Neural cell (in vitro differentiated cells): ENCODE data around the gene CHRNA7.

ENCODE experiments used
- EP300 ChIP-seq: fragments of 450-650 bp; conservative IDR thresholded peaks from 2 replicates; pipeline ENCODE4 v1.6.1; 2014; ENCODE audit warnings: antibody characterized with exemption, mild to moderate bottlenecking, moderate library complexity; ENCODE audit not compliant: poor library complexity, severe bottlenecking
- EZH2 ChIP-seq: fragments of 200-600, 300-800 bp; shearing (Covaris generic), sonication (generic); IDR thresholded peaks from 2 replicates; pipeline ENCODE4 v1.6.1; 2014; ENCODE audit warnings: antibody characterized with exemption, low read length, borderline replicate concordance, mild to moderate bottlenecking; ENCODE audit not compliant: insufficient read depth, poor library complexity, severe bottlenecking
- POLR2AphosphoS5 ChIP-seq: IDR thresholded peaks from 2 replicates; pipeline ENCODE4 v1.6.1; 2012
- RAD21 ChIP-seq: fragments of 450-650 bp; conservative IDR thresholded peaks from 2 replicates; pipeline ENCODE4 v1.6.1; 2014; ENCODE audit warnings: antibody characterized with exemption, mild to moderate bottlenecking, moderate library complexity
- SMC3 ChIP-seq: fragments of 450-650 bp; conservative IDR thresholded peaks from 2 replicates; pipeline ENCODE4 v1.6.1; 2014; ENCODE audit warnings: antibody characterized with exemption, mild to moderate bottlenecking, moderate library complexity; ENCODE audit not compliant: poor library complexity
- TAF1 ChIP-seq: IDR thresholded peaks from 2 replicates; pipeline ENCODE4 v1.6.1; 2012; ENCODE audit warnings: low read depth
- TF ChIP-seq, protein P1 (sequence below): fragments of 450-650 bp; IDR thresholded peaks from 2 replicates; pipeline ENCODE4 v1.5.1; 2014; ENCODE audit warnings: antibody characterized with exemption, mild to moderate bottlenecking, moderate library complexity; ENCODE audit not compliant: poor library complexity, severe bottlenecking
- TF ChIP-seq, protein P2 (sequence below): IDR thresholded peaks from 2 replicates; pipeline ENCODE4 v1.6.1; 2012; ENCODE audit warnings: borderline replicate concordance

DNA sequence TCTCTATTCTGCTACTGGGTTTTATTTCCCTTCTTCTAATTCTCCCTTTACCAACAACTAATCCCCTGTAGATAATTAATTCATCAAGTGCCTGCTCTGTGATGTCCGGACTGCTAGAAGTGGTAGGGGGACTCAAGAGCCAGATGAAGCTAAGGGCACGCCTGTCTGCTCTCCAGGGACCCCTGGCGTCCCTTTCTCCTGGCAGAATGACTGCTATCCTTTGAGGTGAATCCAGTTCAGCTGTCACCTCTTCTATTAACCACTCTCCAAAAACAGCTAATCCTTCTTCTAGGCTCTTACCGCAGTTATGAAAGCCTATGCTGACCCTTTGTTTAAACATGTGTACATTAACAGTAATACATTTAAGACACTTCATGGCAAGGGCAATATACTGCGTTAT lies 1.4 kb upstream of the CHRNA7 start:
- TF ChIP-seq, protein P1, sequence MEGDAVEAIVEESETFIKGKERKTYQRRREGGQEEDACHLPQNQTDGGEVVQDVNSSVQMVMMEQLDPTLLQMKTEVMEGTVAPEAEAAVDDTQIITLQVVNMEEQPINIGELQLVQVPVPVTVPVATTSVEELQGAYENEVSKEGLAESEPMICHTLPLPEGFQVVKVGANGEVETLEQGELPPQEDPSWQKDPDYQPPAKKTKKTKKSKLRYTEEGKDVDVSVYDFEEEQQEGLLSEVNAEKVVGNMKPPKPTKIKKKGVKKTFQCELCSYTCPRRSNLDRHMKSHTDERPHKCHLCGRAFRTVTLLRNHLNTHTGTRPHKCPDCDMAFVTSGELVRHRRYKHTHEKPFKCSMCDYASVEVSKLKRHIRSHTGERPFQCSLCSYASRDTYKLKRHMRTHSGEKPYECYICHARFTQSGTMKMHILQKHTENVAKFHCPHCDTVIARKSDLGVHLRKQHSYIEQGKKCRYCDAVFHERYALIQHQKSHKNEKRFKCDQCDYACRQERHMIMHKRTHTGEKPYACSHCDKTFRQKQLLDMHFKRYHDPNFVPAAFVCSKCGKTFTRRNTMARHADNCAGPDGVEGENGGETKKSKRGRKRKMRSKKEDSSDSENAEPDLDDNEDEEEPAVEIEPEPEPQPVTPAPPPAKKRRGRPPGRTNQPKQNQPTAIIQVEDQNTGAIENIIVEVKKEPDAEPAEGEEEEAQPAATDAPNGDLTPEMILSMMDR, result no peak
- no peak for TF ChIP-seq EZH2
- no peak for TF ChIP-seq POLR2AphosphoS5
- TF ChIP-seq EP300, result no peak
- TF ChIP-seq TAF1, result no peak
- TF ChIP-seq RAD21, result no peak
- TF ChIP-seq, protein P2, sequence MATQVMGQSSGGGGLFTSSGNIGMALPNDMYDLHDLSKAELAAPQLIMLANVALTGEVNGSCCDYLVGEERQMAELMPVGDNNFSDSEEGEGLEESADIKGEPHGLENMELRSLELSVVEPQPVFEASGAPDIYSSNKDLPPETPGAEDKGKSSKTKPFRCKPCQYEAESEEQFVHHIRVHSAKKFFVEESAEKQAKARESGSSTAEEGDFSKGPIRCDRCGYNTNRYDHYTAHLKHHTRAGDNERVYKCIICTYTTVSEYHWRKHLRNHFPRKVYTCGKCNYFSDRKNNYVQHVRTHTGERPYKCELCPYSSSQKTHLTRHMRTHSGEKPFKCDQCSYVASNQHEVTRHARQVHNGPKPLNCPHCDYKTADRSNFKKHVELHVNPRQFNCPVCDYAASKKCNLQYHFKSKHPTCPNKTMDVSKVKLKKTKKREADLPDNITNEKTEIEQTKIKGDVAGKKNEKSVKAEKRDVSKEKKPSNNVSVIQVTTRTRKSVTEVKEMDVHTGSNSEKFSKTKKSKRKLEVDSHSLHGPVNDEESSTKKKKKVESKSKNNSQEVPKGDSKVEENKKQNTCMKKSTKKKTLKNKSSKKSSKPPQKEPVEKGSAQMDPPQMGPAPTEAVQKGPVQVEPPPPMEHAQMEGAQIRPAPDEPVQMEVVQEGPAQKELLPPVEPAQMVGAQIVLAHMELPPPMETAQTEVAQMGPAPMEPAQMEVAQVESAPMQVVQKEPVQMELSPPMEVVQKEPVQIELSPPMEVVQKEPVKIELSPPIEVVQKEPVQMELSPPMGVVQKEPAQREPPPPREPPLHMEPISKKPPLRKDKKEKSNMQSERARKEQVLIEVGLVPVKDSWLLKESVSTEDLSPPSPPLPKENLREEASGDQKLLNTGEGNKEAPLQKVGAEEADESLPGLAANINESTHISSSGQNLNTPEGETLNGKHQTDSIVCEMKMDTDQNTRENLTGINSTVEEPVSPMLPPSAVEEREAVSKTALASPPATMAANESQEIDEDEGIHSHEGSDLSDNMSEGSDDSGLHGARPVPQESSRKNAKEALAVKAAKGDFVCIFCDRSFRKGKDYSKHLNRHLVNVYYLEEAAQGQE, result no peak
- TF ChIP-seq SMC3, result no peak
